Suprapubic skin (tissue), 4 donors: ENCODE results near the gene ANO2.

Experiments used
- EP300 ChIP-seq: sonication (generic); formaldehyde crosslinking; IDR thresholded peaks from one replicate; pipeline ENCODE4 v1.6.1; 2017; ENCODE audit warnings: antibody characterized with exemption
- POLR2A ChIP-seq, 2 donors: fragments of 450-650 bp; IDR thresholded peaks; one replicate each; pipeline ENCODE4 v1.6.1; 2017; ENCODE audit warnings: antibody characterized with exemption in 2 of 2, mild to moderate bottlenecking in 2 of 2, moderate library complexity in 2 of 2
- POLR2AphosphoS5 ChIP-seq, 3 donors: sonication (generic); formaldehyde crosslinking; IDR thresholded peaks; one replicate each; pipeline ENCODE4 v1.6.1; 2017; ENCODE audit warnings: antibody characterized with exemption in 3 of 3
- TF ChIP-seq, protein P1 (sequence below), 2 donors: fragments of 200-600 bp in 1 of 2; fragments of 450-650 bp in 1 of 2; sonication (generic) in 1 of 2; IDR thresholded peaks; one replicate each; pipeline ENCODE4 v1.5.1; 2016 to 2019; ENCODE audit warnings: antibody characterized with exemption in 2 of 2, mild to moderate bottlenecking in 1 of 2, moderate library complexity in 1 of 2

DNA sequence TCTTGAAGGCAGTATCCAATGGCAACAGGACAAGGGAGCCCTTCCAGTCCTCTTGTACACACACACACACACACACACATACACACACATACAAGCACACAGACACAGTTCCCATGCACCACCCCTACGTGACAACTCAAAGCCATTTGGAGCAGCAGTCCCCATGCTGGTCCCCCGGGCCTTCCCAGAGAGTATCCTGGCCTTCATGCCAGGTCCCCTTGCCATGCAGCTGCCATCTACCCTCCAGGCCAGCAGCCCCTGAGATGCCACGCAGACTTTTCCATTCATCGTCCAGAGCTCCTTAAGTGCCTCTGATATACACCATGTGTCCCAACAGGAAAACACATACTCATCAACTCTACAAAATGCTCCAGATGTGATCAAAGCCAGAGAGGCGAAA lies 159.5 kb downstream of the ANO2 start:
- no peak for TF ChIP-seq EP300
- TF ChIP-seq, protein P1, sequence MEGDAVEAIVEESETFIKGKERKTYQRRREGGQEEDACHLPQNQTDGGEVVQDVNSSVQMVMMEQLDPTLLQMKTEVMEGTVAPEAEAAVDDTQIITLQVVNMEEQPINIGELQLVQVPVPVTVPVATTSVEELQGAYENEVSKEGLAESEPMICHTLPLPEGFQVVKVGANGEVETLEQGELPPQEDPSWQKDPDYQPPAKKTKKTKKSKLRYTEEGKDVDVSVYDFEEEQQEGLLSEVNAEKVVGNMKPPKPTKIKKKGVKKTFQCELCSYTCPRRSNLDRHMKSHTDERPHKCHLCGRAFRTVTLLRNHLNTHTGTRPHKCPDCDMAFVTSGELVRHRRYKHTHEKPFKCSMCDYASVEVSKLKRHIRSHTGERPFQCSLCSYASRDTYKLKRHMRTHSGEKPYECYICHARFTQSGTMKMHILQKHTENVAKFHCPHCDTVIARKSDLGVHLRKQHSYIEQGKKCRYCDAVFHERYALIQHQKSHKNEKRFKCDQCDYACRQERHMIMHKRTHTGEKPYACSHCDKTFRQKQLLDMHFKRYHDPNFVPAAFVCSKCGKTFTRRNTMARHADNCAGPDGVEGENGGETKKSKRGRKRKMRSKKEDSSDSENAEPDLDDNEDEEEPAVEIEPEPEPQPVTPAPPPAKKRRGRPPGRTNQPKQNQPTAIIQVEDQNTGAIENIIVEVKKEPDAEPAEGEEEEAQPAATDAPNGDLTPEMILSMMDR (IDR thresholded peaks at IDR 0.05) = no peak
- TF ChIP-seq POLR2A (IDR thresholded peaks at IDR 0.05) = no peak
- TF ChIP-seq POLR2AphosphoS5 (IDR thresholded peaks at IDR 0.05) = no peak
